GM21825 (cell line): ENCODE data around the gene NAAA.
"Not testable (repeated sequence)": the region's sequence is repeated elsewhere in the genome, so short reads cannot be mapped to it uniquely, and the experiment has no call there.

ENCODE experiments used
- ATAC-seq: cut with Tn5 transposase; IDR thresholded peaks from one replicate; pipeline ENCODE4 v1.9.1; 2021; ENCODE audit warnings: mild to moderate bottlenecking, moderate library complexity; ENCODE audit not compliant: unreplicated experiment

The NAAA gene

DNA sequence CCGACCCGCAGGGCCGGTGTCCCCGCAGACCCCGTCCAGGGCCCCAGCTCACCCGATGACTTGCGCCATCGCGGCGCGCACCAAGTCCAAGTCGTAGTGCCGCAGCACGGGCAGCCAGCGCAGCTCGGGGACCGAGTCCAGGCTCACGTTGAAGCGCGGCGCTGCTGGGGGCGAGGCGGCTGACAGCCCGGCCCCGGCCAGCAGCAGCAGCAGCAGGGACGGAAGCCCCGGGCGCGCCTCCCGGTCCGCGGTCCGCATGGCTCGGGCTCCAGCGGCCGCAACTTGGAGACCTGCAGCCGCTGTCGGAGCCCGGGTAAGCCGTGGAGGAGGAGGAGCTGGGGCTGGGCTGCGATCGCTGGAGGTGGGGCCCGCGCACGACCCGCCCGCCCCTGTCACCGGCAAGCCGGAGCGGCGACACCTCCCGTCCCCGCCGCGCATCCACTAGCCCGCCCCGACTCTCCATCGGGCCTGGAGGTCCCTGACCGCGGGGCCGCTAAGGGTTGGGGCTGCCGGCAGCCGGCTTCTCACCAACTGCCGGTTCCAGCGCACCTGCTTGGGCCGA lies at the start of gene NAAA:
NAAA (minus strand) TSS at position 322 of the 562 bp plus-strand sequence; CDS start at position 258, 64 bp downstream.
- peak; percentile 82 for ATAC-seq

DNA sequence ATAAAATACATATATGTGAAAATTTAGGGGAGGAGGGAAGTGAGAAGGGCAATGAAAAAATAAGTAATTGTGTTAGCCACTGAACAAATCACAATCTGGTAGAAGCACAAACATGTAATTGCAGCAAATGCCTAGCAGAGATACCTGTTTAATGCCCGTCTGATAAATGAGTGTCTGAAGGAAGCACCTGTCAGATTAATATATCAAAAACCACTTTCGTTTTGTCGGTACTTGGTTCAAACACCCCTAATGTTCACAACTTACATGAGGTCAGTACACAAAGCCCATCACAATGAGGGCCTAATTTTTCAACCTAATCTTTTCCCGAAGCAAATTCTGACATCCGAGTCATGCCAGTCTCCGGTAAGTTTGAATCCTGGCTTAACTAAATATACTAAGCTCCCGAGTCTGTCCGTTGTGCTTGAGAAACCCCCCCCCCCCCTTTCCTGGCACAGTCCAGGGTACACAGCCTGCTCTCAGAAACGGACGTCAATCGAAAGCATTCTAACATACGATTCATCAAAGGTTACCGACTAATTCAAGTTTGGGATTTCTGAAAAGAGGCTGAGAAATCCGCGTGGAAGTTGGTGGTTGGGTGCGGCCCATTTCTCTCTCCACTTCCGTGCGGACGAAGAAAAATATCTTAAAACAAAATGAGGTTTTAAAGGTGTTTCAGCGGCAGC lies 49.2 kb upstream of the NAAA start:
- no peak for ATAC-seq

DNA sequence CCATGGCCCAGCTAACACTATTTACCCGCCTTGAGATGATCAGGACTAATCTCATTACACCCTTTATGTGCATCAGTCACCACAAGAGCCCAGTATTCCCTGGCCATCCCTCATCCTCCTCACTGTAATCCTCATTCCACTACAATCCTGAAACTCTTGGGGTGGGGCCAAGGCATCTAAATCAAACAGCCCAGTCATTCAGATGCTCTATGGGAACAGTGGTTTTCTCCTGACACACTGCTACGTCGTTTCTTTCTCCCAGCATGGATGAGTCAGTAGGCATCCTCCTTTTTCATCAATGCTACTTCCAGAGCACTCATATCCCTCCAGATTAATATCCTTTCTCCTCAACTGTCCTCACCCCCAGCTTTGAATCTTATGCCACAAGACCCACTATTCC lies 44.3 kb upstream of the NAAA start:
- no peak for ATAC-seq

DNA sequence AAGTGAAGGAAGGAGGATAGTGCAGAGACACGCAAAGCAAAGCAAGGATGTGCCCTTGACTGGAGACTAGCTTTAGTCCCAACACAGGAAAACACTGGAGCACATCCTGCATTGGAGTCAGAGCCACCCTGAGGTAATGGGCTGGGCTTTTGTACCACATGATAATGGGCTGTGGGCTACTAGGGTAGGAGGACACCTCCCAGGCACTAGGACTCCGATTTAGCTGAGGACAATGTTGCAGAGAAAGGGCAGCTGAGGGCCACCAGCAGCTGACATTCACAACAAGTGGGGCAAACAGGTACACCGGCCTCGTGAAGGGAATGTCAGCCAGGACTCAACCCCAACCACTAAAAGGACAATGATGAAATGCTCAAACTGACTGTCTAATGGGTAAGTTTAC lies 39.8 kb upstream of the NAAA start:
- ATAC-seq = no peak

DNA sequence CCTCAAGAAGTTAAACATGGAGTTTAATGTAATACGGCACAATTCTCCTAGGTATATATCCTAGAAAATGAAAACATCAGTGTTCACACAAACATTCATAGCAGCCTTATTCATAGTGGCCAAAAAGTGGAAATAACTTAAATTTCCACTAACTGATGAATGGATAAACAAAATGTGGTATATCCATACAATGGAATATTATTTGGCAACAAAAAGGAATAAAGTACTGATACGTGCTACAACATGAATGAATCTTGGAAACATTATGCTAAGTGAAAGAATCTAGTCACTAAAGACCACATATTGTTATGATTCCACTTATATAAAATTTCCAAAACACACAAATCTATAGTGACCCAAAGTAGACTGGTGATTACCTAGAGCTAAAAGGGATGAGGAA lies 35.4 kb upstream of the NAAA start:
- no peak for ATAC-seq

DNA sequence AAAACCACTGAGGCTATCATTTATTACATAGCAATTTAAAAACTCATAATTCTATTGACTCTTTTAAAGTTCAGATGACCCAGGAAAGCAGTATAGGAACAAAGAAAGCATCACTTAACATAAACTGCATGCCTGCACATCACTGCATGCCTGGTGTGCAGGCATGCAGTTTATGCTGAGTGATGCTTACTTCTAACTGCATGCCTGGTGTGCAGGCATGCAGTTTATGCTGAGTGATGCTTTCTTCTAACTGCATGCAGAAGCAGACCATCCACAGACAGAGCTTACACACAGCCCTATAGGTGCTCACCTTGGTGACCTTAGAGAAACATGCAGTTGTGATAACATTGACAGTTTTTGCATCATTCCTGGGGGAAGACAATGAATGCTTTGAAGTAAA lies 33.0 kb upstream of the NAAA start:
- no peak for ATAC-seq

DNA sequence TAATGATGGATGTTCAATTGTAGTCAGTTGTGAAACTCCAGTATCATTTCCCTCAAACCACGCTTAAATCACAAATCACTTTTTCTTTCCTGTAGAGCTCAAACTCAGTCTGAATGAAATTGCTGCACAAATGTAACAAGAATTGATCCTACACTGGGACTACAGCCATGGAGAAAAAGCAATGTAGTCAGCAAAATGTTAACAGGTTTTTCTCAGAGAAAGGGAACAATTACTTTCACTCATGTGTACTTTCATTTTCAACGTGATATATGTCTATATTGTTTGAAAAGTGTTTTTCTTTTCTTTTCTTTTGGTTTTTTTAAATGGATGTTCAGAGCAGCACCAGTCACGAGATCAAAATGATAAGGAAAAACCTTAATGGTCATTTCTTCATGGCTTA lies 27.3 kb upstream of the NAAA start:
- ATAC-seq = no peak

DNA sequence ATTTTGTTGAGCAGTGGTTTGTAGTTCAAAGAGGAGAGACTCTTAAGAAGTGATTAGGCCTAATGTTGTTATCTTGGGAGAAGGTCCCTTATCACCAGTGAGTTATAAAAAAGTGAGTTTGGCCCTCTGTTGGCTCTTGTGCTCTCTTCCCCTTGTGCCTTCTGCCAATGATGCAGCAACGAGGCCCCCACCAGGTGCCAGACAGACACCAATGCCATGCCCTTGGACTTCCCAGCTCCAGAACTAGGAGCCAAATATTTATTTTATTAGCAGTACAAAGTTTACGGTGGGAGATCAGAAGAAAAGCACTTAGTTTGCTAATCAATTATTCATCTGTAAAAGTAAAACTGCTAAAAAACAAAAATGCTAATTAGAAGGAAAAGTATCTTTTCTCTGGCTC lies 22.7 kb upstream of the NAAA start:
- no peak for ATAC-seq

DNA sequence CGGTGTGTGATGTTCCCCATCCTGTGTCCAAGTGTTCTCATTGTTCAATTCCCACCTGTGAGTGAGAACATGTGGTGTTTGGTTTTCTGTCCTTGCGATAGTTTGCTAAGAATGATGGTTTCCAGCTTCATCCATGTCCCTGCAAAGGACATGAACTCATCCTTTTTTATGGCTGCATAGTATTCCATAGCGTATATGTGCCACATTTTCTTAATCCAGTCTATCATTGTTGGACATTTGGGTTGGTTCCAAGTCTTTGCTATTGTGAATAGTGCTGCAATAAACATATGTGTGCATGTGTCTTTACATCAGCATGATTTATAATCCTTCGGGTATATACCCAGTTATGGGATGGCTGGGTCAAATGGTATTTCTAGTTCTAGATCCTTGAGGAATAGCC lies 21.3 kb upstream of the NAAA start:
- not testable (repeated sequence) for ATAC-seq

DNA sequence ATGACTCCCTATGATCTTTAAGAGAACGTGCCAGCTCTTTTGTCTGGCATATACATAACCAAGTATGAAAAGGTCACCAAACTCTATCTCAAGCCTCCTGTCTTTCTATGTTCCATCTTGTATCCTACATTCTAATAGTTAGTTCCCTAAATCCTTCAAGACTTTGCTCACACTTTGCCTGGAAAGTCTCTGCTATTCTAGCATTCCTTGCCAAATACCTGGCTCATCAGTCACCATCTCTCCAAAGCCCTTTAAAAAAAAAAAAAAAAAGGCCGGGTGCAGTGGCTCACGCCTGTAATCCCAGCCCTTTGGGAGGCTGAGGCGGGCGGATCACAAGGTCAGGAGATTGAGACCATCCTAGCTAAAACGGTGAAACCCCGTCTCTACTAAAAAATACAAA lies 17.7 kb upstream of the NAAA start:
- ATAC-seq = not testable (repeated sequence)

DNA sequence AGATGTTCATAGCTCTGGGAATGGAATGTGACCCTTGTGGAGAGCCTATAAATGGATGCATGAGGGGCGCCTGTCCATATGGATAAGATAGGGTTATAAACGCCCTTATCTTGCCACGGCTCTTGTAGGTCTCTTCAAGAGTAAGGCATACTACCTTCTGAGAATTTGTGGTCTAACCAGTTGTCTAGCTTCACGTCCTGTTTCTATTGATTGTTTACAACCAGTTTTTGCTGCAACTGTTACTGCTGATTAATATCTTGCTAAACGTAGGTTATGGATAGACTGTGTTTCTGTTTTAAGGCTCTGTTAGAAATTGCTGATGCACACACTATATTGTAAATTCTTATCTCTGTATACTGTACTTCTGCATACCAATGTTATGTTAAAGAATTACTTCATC lies 14.0 kb upstream of the NAAA start:
- ATAC-seq = not testable (repeated sequence)

DNA sequence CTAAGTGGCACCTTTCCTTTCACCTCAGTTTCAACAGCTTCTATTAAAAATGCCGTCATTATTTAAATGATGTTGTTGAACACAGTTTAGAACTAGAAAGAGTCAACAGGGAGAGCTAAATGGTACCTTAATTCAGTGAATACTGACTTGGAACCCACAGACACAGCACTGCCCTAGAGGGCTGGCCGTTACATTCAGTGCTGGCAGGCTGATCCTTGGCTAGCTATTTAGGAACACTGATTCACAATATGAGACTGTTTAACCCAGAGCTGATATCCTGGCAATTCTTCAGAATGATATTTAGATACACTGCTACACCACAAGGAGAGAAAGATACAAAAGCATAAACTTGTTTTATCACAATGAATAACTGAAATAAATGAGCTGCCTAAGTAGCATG lies 12.7 kb upstream of the NAAA start:
- no peak for ATAC-seq

DNA sequence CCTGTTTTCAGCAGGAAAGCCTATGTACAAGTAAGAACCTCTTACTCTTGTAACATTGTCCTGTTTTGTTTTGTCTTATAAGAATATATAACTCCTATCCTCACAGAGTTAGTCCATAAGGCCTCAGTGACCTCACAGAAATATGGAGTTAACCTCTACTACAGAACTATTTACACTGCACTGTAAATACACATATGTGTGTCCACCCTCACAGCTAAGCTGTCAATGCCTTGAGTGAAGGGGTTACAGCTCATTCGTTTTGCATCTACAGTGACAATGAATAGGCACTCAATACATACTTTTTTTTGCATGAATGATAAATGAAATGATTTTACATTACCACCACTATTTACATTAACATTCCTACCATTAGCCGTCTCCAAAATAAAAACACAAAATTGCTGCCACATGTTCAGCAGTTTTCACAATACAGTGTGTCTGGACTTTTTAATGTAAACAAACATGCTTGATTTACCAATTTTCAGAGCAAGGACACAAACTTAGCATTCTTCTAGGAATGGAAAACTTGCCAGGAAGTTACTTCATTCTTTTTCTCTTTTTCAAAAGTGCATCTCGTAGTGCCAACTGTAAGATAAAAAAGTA lies 9.5 kb upstream of the NAAA start:
- ATAC-seq = no peak

DNA sequence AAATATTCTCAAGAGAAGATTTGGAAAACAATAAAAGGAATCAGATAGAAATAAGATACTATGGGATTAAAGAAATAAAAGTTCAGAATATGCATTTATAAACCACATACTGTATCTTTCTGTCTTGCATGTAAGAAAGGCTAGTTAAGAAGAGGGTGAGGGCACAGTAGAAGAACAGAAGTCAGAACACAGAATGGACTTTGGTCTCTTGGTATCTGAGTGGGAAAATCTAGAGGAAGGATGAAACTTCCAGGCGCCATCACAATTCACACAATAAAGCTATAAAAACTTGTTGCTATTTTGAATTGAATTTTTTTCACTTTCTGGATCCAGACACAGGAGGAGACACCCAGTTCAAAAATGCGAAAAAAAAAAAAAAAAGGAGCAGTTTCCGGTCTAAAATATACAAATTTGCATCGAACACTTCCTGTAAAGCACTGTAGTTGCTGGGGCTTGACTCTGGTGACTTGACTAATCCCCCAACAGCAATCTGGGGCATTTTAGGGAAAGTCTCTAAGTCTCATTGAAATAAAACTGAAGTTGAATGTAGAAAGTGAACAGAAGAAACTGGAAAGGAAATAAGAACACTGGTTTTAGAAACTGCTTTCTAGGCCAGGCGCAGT lies 8.1 kb upstream of the NAAA start:
- peak; percentile 74 for ATAC-seq

DNA sequence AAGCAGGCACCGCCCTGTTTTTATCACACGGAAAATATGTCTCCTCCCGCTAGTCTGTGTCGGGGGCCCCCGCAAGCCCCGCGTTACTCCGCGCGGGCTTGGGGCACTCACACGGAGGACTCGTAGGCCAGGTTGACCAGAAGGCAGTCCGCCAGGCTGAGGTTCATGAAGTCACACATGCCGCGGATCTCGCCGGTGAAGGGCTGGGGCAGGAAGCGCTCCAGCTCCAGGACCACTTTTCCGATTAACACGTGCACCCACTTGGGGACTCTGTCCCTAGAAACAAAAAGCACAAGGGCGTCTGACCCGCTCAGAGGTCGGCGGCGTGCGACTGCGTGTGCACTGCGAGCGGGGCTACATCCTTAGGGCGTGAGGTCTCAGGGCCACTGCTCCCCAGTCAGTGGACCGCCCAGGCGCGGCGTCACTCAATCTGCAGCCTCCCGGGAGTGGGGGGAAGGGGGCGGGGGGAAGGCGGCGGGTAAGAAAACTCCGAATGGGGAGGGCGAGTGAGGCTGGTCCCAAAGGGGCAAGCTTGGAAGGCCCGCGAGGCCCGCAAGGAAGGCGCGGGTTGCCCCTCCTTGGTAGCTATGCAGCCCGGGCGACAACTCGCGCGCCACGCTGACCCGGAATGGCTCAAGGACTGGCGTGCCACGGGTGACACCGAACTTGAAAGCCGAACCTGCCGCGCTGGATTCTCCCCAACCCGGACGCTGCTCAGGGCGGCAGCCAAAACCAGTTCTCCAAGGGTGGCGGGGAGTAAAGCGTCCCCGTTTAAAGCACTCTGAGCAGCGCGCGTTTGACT lies 722 bp downstream of the NAAA start:
- peak; percentile 57 for ATAC-seq

DNA sequence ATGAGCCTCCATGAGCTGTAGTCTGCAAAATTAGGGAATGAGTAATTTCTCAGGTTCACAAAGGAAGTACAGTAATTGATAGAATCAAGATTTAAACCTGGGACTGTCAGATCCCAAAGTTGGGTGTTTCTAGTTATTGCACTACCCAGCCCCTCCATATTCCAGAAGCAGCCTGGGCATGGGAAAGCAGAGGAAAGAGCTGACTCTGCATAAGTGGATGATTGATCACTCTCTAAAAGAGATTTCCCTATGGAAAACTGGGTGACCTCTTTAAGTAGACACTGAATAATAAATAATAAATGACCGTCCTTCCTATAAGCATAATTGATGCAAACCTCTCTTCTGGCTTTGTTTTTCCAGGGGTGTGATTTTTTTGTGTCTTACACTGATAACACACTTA lies 5.2 kb downstream of the NAAA start:
- ATAC-seq = no peak

DNA sequence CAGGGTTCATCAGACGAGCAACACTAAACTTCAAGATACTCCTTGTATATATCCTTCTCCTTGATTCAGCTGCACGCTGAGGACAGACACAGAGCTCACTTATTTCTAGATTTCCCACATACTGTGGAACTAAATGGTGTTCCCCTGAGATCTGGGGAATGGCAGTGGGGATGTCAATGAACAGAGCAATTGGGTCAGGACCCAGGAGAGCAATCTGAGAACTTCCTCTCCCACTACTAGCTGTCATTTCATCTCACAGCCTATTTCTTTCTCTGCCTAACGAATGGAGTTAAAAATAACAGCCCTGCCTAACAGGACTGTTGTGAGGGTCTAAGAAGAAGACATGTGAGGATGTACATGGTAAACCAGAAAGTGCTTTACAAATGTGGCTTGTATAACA lies 10.7 kb downstream of the NAAA start:
- no peak for ATAC-seq

DNA sequence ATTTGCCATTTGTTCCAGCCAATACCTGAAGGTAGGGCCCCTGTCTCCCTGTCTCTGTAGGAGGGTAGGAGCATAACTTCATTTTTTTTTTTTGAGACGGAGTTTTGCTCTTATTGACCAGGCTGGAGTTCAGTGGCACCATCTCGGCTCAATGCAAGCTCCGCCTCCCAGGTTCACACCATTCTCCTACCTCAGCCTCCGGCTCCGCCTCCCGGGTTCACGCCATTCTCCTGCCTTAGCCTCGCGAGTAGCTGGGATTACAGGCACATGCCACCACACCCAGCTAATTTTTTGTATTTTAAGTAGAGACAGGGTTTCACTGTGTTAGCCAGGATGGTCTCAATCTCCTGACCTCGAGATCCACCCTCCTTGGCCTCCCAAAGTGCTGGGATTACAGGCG lies 15.9 kb downstream of the NAAA start:
- ATAC-seq = not testable (repeated sequence)

DNA sequence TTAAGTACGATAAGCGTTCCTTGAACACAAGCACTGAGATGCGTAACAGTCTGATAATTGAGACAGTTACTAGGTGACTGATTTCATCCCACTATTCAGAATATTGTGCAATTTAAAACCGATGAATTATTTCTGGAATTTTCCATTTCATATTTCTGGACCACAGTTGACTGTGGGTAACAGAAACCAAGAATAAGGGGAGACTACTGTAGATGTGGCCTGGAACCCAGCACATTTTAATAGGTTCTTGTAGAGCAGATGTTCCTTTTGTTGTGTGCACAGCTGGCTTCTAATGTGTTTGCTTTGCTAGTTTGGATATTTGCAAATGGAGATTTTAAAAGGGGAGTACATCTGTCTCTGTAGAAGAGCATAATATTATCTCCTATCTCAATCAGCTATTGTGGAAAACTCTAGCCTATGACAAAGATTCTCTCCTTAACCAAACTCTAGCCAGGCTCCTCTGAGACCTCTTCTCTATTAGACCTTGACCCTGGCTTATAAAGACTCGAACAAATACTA lies 16.4 kb downstream of the NAAA start:
- ATAC-seq = no peak

DNA sequence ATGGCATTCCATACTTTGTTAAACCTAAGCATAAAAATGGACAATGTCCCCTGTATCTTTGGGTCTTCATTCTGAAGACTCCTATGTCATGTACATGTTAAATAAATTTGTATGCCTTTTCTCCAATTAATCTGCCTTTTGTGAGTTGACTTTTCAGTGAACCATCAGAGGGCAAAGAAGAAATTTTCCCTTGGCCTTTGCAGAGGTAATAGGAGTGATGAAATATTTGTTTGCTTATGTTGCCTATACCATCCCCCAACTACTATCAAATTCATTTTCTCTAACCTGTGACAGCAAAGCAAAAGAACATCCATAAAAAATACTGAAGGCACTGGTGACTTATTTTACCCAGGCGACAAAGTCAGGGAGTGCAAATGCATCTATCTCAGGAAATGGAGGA lies 18.2 kb downstream of the NAAA start:
- no peak for ATAC-seq

DNA sequence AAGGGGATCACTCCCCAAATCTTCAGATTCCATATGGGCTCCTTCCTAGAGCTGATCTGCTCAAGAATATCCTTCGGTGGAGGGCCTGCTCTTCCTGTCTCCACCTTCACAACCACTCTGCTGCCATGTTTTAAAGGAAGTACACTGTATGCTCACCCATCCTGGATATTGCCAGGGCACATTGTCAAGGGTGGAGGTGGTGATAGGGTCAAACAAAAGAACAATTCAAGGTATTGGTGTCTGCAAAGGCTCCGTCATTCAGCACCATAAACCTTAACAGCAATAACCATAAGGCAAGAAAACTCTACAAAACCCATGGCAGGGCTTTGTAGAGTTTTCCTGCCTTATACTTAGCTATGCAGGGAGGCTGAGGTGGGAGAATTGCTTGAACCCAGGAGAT lies 18.9 kb downstream of the NAAA start:
- no peak for ATAC-seq
